GM12878 (cell line): ENCODE results near the gene ANTKMT. TPM values are rescaled to one million over a fixed set of nuclear protein-coding genes. Genes with fewer than 3 reads are reported as not detected.

Experiments
- ATAC-seq: fragments of 200-7000 bp; cut with Tn5 transposase; 3 replicates; pipeline ENCODE4 v1.9.1; 2020; ENCODE audit warnings: mild to moderate bottlenecking, moderate library complexity
- BruUV-seq: library from RNA; stranded (reverse); fragments of 400-500 nt; replicated peaks from 2 replicates; lab custom pipeline; 2021; lab: Mats Ljungman, UMichigan
- CTCF ChIA-PET: fragments of 300-600 bp; sonication (Branson Sonifier 250); formaldehyde crosslinking; extraction: SDS; loops from one replicate; lab custom pipeline; 2021; ENCODE audit warnings: inconsistent platforms; lab: Yijun Ruan, JAX
- POLR2A ChIA-PET: fragments of 350-600 bp; formaldehyde crosslinking; extraction: SDS; loops from one replicate; lab custom pipeline; 2021; ENCODE audit warnings: inconsistent platforms; lab: Charles Lee
- RAD21 ChIA-PET: fragments of 300-600 bp; sonication (Branson Sonifier 250); formaldehyde crosslinking; loops from one replicate; lab custom pipeline; 2023; ENCODE audit warnings: antibody characterized with exemption; ENCODE audit not compliant: unreplicated experiment; lab: Charles Lee
- SMC1A ChIA-PET: fragments of 300-600 bp; sonication (Branson Sonifier 250); formaldehyde crosslinking; loops from one replicate; lab custom pipeline; 2023; ENCODE audit not compliant: unreplicated experiment, uncharacterized antibody; lab: Charles Lee
- DNase-seq: peaks from one replicate; pipeline ENCODE4 v3.0.0-alpha.2; 2011; ENCODE audit warnings: low read depth, low spot score
- FAIRE-seq: peaks from 3 replicates; lab custom pipeline; 2011; peaks lifted over from hg19 to GRCh38; lab: Jason Lieb, UNC
- H2AFZ ChIP-seq: 2 replicates; pipeline ENCODE4 v1.6.0; 2011; ENCODE audit warnings: low read depth, low read length, control low read depth; ENCODE audit not compliant: control insufficient read depth
- H3K27ac ChIP-seq: 2 replicates; pipeline ENCODE4 v1.5.1; 2011; ENCODE audit warnings: control low read depth; ENCODE audit not compliant: control insufficient read depth, insufficient read depth
- H3K27me3 ChIP-seq, 2 experiments: replicated peaks in 1 of 2; 2 replicates each; pipeline versions ENCODE4 v1.6.0 to v1.6.1; 2011; ENCODE audit warnings: low read length in 1 of 2; ENCODE audit not compliant: control insufficient read depth in 2 of 2, insufficient read depth in 2 of 2
- H3K36me3 ChIP-seq, 2 experiments: 2 replicates each; pipeline ENCODE4 v1.5.1; 2011; ENCODE audit warnings: low read length in 1 of 2; ENCODE audit not compliant: control insufficient read depth in 2 of 2, insufficient read depth in 2 of 2
- H3K4me1 ChIP-seq: 2 replicates; pipeline ENCODE4 v1.6.1; 2011; ENCODE audit warnings: mild to moderate bottlenecking, low read length, moderate library complexity, mixed read lengths; ENCODE audit not compliant: control insufficient read depth, insufficient read depth
- H3K4me2 ChIP-seq: 2 replicates; pipeline ENCODE4 v1.6.0; 2011; ENCODE audit warnings: control low read depth; ENCODE audit not compliant: control insufficient read depth, insufficient read depth
- H3K4me3 ChIP-seq: fragments of 200-600 bp; sonication (generic); 2 replicates; pipeline ENCODE4 v1.5.1; 2016
- H3K79me2 ChIP-seq: 2 replicates; pipeline ENCODE4 v1.6.0; 2011; ENCODE audit warnings: low read length; ENCODE audit not compliant: control insufficient read depth, insufficient read depth
- H3K9ac ChIP-seq: 2 replicates; pipeline ENCODE4 v1.8.0; 2011; ENCODE audit warnings: low read length, control low read depth, mixed read lengths; ENCODE audit not compliant: control insufficient read depth, insufficient read depth
- H3K9me3 ChIP-seq: replicated peaks from 3 replicates; pipeline ENCODE4 v1.5.1; 2011; ENCODE audit warnings: mild to moderate bottlenecking, low read length; ENCODE audit not compliant: control insufficient read depth, insufficient read depth
- H4K20me1 ChIP-seq: 2 replicates; pipeline ENCODE4 v1.6.0; 2011; ENCODE audit not compliant: control insufficient read depth, insufficient read depth
- ATF2 ChIP-seq: IDR thresholded peaks from 2 replicates; pipeline ENCODE4 v1.6.1; 2012; ENCODE audit warnings: low read length, inconsistent platforms
- BHLHE40 ChIP-seq, 2 experiments: fragments of 450-650 bp in 1 of 2; IDR thresholded peaks; 2 replicates each; pipeline ENCODE4 v1.6.1; 2011 to 2017; ENCODE audit warnings: low read depth in 2 of 2, borderline replicate concordance in 1 of 2, improper control_type of control experiment in 1 of 2, low read length in 1 of 2, mild to moderate bottlenecking in 1 of 2
- CREB1 ChIP-seq: IDR thresholded peaks from 2 replicates; pipeline ENCODE4 v1.6.1; 2012; ENCODE audit warnings: low read depth, mild to moderate bottlenecking, inconsistent platforms
- E4F1 ChIP-seq: fragments of 450-650 bp; IDR thresholded peaks from 2 replicates; pipeline ENCODE4 v1.6.1; 2018; ENCODE audit warnings: borderline replicate concordance, mild to moderate bottlenecking; ENCODE audit not compliant: partially characterized antibody
- EED ChIP-seq: sonication (generic); IDR thresholded peaks from 2 replicates; pipeline ENCODE4 v1.6.1; 2016; ENCODE audit warnings: antibody characterized with exemption, low read depth
- LARP7 ChIP-seq: fragments of 450-650 bp; IDR thresholded peaks from 2 replicates; pipeline ENCODE4 v1.6.1; 2017; ENCODE audit warnings: mild to moderate bottlenecking
- RAD21 ChIP-seq: IDR thresholded peaks from 2 replicates; pipeline ENCODE4 v1.6.1; 2011; ENCODE audit warnings: mild to moderate bottlenecking, low read depth, low read length, moderate library complexity; ENCODE audit not compliant: insufficient read depth
- RAD51 ChIP-seq: fragments of 450-650 bp; IDR thresholded peaks from 2 replicates; pipeline ENCODE4 v1.6.1; 2016; ENCODE audit warnings: moderate library complexity, mild to moderate bottlenecking, inconsistent platforms
- SMAD1 ChIP-seq: fragments of 450-650 bp; IDR thresholded peaks from 2 replicates; pipeline ENCODE4 v1.6.1; 2018; ENCODE audit warnings: mild to moderate bottlenecking, low read depth; ENCODE audit not compliant: partially characterized antibody
- SPI1 ChIP-seq: IDR thresholded peaks from 2 replicates; pipeline ENCODE4 v1.6.1; 2011; ENCODE audit warnings: low read depth, mild to moderate bottlenecking, low read length, moderate library complexity, borderline replicate concordance; ENCODE audit not compliant: insufficient read depth
- SREBF2 ChIP-seq: IDR thresholded peaks from 2 replicates; pipeline ENCODE4 v1.6.1; 2012; ENCODE audit warnings: mild to moderate bottlenecking, low read length
- STAT1 ChIP-seq: fragments of 450-650 bp; conservative IDR thresholded peaks from 2 replicates; pipeline ENCODE4 v1.6.1; 2014; ENCODE audit warnings: antibody characterized with exemption, mild to moderate bottlenecking
- TAF1 ChIP-seq: IDR thresholded peaks from 2 replicates; pipeline ENCODE4 v1.6.1; 2011; ENCODE audit warnings: mild to moderate bottlenecking, low read depth, low read length, borderline replicate concordance
- TCF7 ChIP-seq: IDR thresholded peaks from 2 replicates; pipeline ENCODE4 v1.6.1; 2014; ENCODE audit warnings: antibody characterized with exemption, borderline replicate concordance
- ZBTB33 ChIP-seq: fragments of 450-650 bp; IDR thresholded peaks from 2 replicates; pipeline ENCODE4 v1.6.1; 2017; ENCODE audit warnings: mild to moderate bottlenecking
- ZNF687 ChIP-seq: fragments of 450-650 bp; IDR thresholded peaks from 2 replicates; pipeline ENCODE4 v1.6.1; 2017; ENCODE audit warnings: mild to moderate bottlenecking, moderate library complexity
- WGBS: methylation state at CpG from one replicate; pipeline ENCODE4 v1.1.6; 2016; ENCODE audit warnings: low lambda C conversion rate; ENCODE audit not compliant: insufficient replicate concordance, insufficient coverage; ENCODE audit errors: missing lambda C conversion rate; 5-methylcytosine and 5-hydroxymethylcytosine counted together
- in situ Hi-C: fragments of 300-500 bp; cut with MboI; formaldehyde crosslinking; loops from 9 replicates; pipeline ENCODE4 v1.14.3; 2018; ENCODE audit warnings: mixed read lengths
- intact Hi-C: fragments of 100-400 bp; cut with micrococcal nuclease; formaldehyde crosslinking; loops from one replicate; pipeline ENCODE4 v1.14.2; 2022; ENCODE audit not compliant: unreplicated experiment
- polyA plus RNA-seq, 11 experiments: library from polyadenylated mRNA; depleted of rRNA in 4 of 11; unstranded in 6 of 11; stranded (reverse) in 5 of 11; fragments of >200 nt; fragmentation: Nextera tagmentation in 4 of 11; fragmentation: Illumina TruSeq in 1 of 11; extraction: Ambion mirVana in 4 of 11; extraction: Trizol in 1 of 11; gene quantifications; 1 replicate in 1 of 11; 2 replicates in 10 of 11; pipeline versions ENCODE4 v1.2.1 to v1.2.3, GENCODE V29; 2011 to 2016; ENCODE audit warnings: inconsistent platforms in 2 of 11, missing spikeins in 2 of 11, low read depth in 1 of 11
- total RNA-seq, 4 experiments: library from RNA; depleted of rRNA in 3 of 4; stranded (reverse); fragments of >200 nt in 3 of 4; fragmentation: Illumina TruSeq in 1 of 4; extraction: Trizol in 1 of 4; gene quantifications; 2 replicates each; pipeline versions ENCODE4 v1.2.1 to v1.2.3, GENCODE V29; 2013 to 2021

The ANTKMT gene
- total and polyA plus RNA-seq, 10 of the 15 experiments (the other 5 are each of a cell fraction or from before 2014, with no cell fraction given): 0.58 to 60.5 (median 25.8) TPM

GRCh38 chr16:676565-676902 lies 44.4 kb upstream of the ANTKMT start:
- in situ Hi-C loops: no loop called here
- Histone ChIP-seq H3K36me3 (peaks cover 0 to 6% of the 10 kb centered on the region in 2 experiments; a peak in 2 of 4 replicates), H4K20me1 (peaks cover 5% of the 10 kb centered on the region; the same call in 1 of the 2 replicates)
- intact Hi-C loops: no loop called here
- ATAC-seq (no peak), FAIRE-seq (no peak)
- TF ChIP-seq ZNF687: no peak
- no peak for TF ChIP-seq CREB1
- no peak for TF ChIP-seq RAD21
- no peak for TF ChIP-seq RAD51
- no peak for TF ChIP-seq ZBTB33
- TF ChIP-seq LARP7: no peak
- TF ChIP-seq ATF2: no peak
- TF ChIP-seq EED: no peak
- TF ChIP-seq TCF7: no peak
- TF ChIP-seq SREBF2: no peak
- TF ChIP-seq TAF1: no peak
- no peak for TF ChIP-seq SMAD1
- TF ChIP-seq SPI1: no peak
- TF ChIP-seq BHLHE40 (IDR thresholded peaks at IDR 0.05; ENCODE audit: borderline replicate concordance in 1 of 2, low read depth in 2 of 2, low read length in 1 of 2): no peak
- no peak for TF ChIP-seq E4F1
- TF ChIP-seq STAT1: no peak
- TF ChIP-seq, all 136 proteins: peak for 0
- Histone ChIP-seq H3K27me3 (no peaks in the 10 kb centered on the region), H3K4me1 (peaks cover 3% of the 10 kb centered on the region), H3K4me3 (no peak overlapping the region), H3K27ac (no peak overlapping the region), H2AFZ (no peak overlapping the region), H3K4me2 (no peak overlapping the region), H3K9ac (no peak overlapping the region), H3K79me2 (peaks cover 12% of the 10 kb centered on the region), H3K9me3 (no peaks in the 10 kb centered on the region)
- BruUV-seq: no TSS peak
- CTCF ChIA-PET: interaction anchor here (0.7 kb wide), 1 partner anchor 535 kb away, joined by 3 read pairs; no protein-coding TSS in a partner anchor
- no peak for DNase-seq
- SMC1A ChIA-PET: no interaction called here
- WGBS: 92% methylated on average over 20 of the region's 21 CpGs
- RAD21 ChIA-PET: no interaction called here
- POLR2A ChIA-PET: no interaction called here
